HG02571 (cell line): ENCODE data around the gene TDRD12.
"Not testable (repeated sequence)": the region's sequence is repeated elsewhere in the genome, so short reads cannot be mapped to it uniquely, and the experiment has no call there.

Source experiments
- ATAC-seq: cut with Tn5 transposase; IDR thresholded peaks from one replicate; pipeline ENCODE4 v1.9.1; 2021; ENCODE audit warnings: mild to moderate bottlenecking, moderate library complexity; ENCODE audit not compliant: unreplicated experiment

Gene TDRD12

GRCh38 chr19:32866061-32866460 is 146.5 kb downstream of the TDRD12 start:
- ATAC-seq, result no peak

DNA sequence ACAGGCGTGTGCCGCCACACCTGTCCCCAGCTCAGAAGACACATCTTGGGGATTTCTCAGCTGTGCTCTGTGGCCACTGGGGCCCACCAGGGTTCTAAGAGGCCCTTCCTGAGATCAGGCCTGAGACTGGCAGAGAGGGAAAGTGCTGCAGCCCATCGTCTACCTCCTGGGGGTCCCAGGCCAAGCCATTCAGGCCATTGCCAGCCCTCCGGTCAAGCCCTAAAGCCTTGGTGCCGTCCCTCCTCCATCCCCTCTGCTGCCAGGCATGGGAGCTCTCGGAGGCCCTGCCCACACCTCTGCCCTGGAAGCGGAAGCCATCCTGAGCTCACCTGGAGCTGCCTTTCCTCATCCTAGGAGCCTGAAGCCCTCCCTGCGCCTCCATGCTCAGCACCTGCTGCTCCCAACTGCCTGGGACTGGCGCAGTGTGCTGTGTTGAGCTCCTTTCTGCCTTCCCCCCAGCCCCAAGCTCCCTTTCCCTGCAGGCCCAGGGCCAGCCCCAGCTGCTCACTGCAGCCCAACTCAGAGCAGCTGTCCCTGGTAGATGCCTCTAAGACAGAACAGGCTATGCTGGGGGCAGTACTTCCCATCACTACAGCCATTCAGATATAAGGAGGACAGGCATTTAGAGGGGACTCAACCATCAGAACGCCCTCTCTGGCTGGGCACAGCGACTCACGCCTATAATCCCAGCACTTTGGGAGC is 147.1 kb downstream of the TDRD12 start:
- no peak for ATAC-seq

GRCh38 chr19:32867436-32867835 is 147.9 kb downstream of the TDRD12 start:
- ATAC-seq, result not testable (repeated sequence)

- no peak for ATAC-seq
Measured at GRCh38 chr19:32868206-32868950, 148.8 kb downstream of the TDRD12 start.

DNA sequence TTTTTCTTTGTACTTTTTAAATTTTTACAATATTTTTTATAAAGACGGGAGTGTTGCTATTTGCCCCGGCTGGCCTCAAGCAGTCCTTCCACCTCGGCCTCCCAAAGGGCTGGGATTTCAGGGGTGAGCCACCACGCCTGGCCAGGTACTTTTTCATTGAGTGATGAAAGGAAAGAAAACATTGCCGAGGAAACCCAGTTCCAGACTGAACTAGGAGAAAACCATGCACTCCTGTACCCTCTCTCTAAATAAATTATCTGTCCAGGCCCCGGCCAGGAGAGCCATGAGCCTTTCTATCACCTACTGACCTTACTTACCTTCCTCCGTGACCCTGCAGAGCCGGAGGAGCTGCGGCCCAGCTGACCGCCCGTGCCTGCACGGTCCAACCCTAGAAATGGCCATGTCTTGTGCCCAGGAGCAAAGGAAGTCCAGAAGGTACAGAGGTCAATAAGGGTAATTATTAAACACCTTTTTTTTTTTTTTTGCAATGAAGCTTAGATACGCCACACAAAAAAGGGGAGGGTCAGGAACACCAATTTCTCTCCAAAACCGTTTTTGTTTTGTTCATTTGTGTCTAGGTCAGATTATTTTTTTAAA is 149.9 kb downstream of the TDRD12 start, which contains the start of gene SLC7A9:
SLC7A9 (minus strand) TSS at position 399 of the 597 bp plus-strand sequence. CDS start 1,233 bp downstream, outside the sequence.
- ATAC-seq, result no peak

DNA sequence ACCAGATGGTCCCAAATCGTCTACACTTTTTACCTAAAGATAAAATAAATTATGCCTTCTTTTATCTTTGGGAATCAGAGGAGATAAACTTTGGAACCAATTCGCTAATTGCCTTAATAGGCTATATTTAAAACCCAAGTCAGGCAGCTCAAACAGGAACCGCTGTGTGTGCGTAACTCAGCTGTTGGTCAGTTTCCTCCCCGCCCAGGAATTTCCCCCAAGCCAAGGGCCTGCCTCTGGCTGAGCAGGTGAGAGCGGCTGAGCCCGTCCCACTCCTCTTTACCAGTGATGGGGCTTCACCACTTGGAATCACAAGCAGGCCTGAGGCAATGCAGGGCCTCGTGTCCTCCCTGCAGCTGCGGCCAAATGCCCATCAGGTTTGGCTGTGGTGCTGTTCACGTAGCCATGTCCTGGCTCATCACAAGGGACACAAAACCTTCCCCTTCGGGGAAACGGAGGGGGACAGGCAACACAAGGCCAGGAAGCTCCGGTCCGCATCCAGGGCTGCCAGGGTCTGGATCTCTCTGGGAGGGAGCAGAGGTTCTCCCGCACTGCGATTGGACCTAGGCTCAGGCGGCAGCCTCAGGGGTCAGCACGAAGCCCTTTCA is 150.5 kb downstream of the TDRD12 start:
- no peak for ATAC-seq

DNA sequence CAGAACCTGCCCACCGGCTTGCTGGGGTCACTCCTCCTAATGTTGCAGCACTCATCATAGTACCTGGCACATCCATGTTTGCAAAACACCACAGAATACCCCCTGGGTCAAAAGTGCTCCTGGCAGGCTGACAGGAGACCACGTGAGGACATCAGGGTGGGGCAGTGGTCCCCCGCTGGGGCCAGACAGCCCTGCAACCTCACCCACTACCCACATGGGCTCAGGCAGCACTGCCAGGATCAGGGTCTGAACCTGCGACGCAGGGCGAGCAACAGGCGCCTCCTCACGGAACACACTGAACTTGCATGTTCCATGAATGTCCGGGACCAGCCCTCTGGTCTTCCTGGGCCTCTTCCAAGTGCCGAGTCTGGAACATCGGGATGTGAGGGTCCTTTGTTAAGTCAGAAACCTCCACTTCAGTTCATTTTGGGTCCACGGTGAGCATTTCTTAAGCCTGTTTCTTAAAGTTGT is 151.4 kb downstream of the TDRD12 start:
- no peak for ATAC-seq

DNA sequence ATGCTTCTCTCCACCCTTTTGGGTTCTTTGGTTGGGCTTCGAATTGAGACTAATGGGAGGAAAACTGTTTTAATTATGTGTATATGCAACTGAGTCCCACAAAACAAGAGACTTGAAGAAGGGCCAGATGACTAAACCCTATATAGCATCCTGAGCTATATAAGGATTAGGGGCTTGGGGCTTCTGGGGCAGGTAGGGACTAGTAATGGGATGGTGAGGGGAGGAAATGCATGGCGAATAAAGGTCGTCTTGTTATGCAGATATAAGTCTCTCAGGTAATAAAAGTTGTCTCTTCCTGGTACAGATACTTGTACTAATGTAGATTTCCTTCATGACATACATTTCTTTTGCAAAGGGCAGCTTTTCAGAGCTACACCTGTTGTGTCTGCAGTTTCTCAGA is 152.8 kb downstream of the TDRD12 start:
- ATAC-seq, result no peak

DNA sequence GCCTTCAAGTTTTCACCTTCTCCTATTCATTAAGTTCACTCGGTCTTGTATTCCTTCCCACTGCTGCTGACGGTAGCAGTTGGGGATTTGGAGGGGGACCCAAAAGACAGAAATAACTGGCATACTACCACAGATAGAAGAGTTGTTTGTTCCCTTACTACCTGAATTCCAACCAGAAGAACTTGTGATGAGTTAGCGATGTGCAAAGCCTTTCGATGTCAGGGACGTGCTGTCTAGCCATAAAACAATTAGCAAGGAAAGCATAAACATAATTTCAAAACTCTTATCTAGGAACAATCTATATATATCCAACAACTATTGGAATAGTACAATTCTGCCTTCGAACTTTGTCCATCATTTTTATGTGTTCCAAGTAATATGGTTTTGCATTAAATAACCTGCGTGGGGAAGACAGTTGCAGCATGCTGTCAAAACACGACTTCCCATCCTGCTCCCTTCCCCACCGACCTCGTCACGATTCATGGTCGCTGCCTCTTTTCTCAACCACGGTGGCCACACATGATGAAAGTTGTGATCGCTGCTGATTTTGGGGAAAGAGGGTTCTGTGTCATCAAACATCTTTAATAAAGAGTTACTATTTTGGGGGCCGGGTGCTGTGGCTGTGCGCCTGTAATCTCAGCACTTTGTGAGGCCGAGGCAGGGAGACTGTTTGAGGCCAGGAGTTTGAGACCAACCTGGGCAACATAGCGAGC is 153.8 kb downstream of the TDRD12 start:
- no peak for ATAC-seq

- ATAC-seq, result no peak
Measured at GRCh38 chr19:32874605-32875004, 155.0 kb downstream of the TDRD12 start.

- ATAC-seq, result no peak
Measured at GRCh38 chr19:32875428-32875827, 155.9 kb downstream of the TDRD12 start.

GRCh38 chr19:32876236-32876918 is 156.8 kb downstream of the TDRD12 start:
- ATAC-seq, result no peak

GRCh38 chr19:32876919-32877285 is 157.3 kb downstream of the TDRD12 start:
- no peak for ATAC-seq
